COLO829 (cell line): Measurements from ENCODE around the gene TJP2.
A peak's percentile ranks its signal among the peaks of the same experiment; 100 is the strongest.

Source experiments
- DNase-seq: peaks from one replicate; pipeline ENCODE4 v3.0.0; 2012; ENCODE audit warnings: low spot score

TJP2 gene

GRCh38 chr9:69191231-69191630 is 17.2 kb downstream of the TJP2 start:
- DNase-seq = no peak

DNA sequence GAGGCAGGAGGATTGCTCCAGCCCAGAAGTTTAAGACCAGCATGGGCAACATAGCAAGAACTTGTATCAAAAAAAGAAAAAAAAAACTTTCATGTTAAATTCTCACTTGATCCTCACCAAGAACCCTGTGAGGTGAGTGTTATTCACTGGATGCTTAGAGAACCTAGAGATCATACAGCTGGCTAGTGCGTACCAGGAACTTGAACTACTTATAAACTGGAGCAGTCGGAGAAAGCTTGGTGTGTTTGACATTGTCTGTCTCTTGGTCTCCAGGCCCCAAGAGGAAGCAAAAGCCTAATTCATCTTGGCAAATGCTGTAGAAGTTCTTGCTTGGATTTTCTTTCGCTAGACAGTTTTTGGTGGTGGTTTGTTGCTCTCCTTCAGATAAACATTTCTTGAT is 18.1 kb downstream of the TJP2 start:
- no peak for DNase-seq

DNA sequence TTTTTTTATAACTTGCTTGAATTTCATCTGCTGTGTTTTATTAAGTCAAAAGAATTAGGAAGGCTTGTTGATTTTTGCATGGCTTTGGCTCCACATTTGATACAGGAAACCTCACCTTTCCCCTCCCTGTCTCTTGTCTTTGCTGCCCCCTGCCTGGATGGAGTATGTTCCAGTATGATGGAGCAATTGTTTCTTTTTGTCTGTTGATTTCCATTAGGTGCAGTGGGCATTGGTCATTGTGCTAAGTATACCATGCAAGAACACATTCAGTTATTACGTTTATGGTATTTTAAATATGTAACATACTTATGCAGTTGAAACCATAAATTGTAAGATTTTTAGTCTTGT is 19.6 kb downstream of the TJP2 start:
- DNase-seq = no peak

DNA sequence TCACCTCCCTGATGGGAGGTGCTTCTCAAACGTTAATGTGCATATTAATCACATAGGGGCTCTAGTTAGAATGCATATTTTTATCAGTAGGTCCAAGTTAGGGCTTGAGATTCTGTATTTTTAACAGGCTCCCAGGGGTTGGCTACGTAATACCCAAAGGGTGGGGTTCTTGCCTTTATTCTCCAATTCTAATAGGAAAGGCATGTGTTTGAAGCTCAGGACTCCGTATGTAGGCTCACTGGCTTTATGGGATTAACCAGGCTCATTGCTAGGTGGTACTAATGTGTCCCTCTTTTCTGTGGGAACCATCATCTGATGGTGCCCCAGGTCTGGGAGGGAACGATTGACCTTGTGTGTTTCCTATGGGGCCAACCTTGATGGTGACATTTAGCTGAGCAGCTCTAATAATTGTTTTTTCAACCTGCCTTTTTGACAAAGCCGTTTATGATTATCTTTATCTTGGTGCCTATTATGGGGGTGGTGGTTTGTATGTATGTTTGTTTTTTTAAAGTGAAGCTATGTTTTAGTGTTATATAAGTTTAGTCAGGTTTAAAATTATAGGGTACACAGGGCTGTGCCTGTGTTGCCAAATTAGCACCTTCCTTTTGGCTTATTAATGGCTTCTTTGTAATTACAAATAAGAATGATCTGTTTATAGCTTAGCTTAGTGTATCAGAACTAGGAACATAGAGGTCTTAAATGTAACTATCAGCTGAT is 20.8 kb downstream of the TJP2 start:
- no peak for DNase-seq

DNA sequence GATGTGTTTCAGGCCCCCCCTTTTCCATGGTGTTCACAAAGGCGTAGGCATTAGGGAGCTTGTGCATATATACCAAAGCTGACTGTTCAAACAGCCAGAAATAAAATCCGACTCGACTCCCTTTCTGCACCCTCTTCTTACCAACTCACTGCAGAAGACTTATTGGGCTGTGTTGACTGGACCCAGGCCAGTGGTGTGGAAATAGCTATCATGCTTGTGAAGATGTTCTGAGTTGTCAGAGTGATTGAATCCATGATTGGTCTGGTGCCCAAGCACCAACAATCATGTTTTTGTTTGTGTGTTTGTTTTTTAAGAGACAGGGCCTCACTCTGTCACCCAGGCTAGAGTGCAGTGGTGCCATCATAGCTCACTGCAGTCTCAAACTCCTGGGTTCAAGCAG is 21.6 kb downstream of the TJP2 start:
- no peak for DNase-seq

DNA sequence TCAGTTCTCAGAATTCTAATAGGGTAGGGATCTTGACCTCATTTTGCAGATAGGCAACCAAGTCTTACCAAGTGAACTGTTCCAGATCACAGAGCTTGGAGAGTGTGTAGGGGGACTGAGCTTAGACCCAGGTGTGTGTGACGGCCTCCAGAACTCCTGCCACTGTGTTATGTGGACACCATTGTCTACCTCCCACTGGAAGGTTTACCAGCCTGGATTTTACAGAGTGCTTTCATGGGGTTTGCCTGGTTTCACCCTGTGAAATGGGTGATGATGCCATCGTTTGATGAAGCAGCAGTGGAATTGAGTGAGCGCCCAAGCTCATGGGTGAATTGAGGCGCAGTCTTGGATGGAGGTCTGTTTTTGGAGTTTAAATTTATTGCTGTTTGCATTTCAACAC is 23.6 kb downstream of the TJP2 start:
- no peak for DNase-seq

DNA sequence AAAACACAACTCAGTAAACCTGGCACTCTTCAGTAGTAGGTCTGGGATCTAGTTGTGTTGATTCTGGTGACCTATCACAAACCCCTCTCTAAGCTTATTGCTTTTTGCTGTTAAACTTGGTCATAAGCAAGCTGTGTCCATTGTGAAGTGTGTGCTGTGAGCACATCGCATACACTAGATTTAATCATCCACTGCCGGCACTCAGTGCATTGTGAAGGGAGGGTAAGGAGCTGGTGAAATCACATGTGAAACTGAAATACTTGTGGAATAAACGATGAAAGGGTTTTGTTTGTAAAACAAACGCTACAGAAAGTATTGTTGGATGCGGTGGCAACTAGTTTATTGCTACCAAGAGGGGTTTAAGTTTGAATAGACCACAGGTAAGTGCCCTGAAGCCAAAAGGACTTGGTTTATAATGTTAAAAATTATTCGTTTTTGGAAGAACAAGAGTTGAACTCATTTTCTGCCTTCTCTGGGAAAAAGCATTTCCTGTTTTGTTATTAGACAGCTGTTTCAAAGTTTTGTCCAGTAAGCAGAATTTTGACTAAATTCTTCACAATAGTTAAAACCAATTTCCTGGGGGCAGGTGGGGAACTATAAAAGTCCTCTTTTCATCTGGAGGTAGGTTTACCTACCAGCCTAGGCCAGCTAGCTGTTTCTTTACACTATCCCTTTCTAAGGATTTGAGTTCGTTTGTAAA is 24.6 kb downstream of the TJP2 start:
- no peak for DNase-seq

DNA sequence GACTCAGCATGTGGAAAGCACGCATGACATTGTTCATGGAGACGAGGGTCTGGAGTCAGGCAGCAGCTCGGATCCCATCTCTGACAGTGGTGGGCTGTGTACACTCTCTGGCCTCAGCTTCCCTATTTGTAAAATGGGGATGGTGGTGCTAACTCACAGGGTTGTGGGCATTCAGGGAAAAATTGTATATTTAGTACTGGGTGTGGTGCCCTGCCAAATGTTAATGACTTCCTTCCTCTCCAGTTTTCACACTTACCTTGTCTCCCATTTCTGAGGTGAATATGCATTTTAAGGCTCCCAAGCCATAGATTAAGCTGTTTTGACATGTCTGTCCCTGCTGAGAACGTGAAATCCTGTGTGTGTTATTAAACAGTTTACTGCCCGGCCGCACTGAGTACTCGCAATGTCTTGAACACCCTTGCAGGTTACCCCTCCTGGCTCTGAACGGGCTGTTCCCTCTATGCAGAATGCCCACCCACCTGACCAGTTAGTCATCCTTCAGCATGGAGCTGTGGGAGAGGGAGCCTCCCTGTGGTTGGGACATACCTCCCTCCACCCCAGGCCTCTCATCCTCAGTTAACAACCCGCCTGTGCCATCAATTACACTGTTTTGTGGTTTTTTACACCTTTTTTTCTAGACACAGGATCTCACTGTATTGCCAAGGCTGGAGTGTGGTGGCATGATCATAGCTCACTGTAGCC is 25.8 kb downstream of the TJP2 start:
- peak; percentile 46 for DNase-seq

- no peak for DNase-seq
Observed at GRCh38 chr9:69202556-69202955, 28.5 kb downstream of the TJP2 start.

DNA sequence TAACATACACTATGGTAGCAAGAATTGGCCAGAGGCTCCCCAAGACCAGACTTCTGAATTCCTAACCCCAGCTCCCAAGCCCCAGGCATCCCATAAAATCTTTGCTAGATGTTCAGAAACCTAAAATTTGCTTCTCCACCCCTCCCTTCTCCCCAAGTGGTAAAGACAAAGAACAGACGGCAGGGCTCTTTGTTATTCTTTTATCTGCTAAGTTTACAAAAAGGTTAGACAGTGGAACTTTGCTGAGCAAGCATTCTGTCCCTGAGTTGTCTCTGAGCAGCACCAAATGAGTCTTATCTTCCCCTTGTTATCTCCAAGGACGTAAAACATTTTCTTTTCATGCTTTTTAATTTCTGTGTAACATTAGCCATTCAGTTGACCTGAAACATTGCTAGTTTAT is 30.2 kb downstream of the TJP2 start:
- DNase-seq = no peak

- no peak for DNase-seq
Observed at GRCh38 chr9:69204849-69205248, 30.8 kb downstream of the TJP2 start.

GRCh38 chr9:69206047-69206446 is 32.0 kb downstream of the TJP2 start:
- no peak for DNase-seq

- no peak for DNase-seq
Observed at GRCh38 chr9:69207503-69207902, 33.4 kb downstream of the TJP2 start.

- no peak for DNase-seq
Observed at GRCh38 chr9:69211424-69212036, 37.5 kb downstream of the TJP2 start.

GRCh38 chr9:69213647-69214046 is 39.6 kb downstream of the TJP2 start:
- DNase-seq = no peak

DNA sequence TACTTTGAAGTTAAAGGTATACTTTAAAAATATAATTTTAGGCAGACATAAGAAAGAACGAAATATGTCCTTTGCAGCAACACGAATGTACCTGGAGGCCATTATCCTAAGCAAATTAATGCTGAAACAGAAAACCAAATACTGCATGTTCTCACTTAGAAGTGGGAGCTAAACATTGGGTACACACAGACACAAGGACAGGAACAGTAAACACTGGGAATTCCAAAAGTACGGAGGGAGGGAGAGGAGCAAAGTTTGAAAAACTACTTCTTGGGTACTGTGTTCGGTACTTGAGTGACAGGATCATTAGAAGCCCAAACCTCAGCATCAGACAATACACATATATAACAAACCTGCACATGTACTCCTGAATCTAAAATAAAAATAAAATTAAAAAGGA is 40.9 kb downstream of the TJP2 start:
- no peak for DNase-seq

GRCh38 chr9:69215774-69216485 is 41.9 kb downstream of the TJP2 start:
- peak; percentile 33 for DNase-seq

GRCh38 chr9:69218166-69218565 is 44.1 kb downstream of the TJP2 start:
- no peak for DNase-seq

GRCh38 chr9:69221036-69221435 is 47.0 kb downstream of the TJP2 start:
- no peak for DNase-seq

DNA sequence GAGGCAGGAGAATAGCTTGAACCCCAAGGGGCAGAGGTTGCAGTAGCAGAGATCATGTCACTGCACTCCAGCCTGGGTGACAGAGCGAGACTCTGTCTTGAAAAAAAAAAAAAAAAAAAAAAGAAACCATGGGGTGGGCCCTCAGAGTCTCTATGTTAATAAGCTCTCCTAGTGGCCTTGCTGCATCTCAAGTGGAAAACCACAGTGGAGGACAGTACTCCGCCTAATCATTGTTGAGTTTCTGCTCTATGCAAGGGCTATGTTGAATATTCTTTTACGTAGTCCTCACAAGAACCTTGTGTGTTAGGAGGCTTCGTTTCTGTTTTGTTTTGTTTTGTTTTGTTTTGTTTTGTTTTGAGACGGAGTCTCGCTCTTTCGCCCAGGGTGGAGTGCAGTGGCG is 48.9 kb downstream of the TJP2 start:
- no peak for DNase-seq

DNA sequence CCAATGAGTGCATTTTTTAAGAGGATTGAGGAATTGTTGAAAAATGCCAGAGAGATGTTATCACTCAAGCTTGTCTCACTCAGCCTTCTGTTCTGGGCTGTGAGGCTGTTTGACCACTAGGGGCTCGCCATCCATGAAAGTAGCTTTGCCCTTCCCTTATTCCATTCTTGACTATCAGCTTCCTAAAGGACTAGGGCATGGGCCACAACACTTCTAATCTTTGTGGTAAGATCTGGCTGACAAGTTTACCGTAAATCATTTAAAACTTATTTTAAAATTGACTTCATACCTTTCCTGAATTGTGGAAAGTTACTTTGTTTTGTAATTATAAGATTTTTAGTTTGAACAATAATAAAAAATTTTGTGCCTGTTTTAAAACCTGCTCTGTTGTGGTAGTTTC is 49.5 kb downstream of the TJP2 start:
- peak; percentile 78 for DNase-seq

DNA sequence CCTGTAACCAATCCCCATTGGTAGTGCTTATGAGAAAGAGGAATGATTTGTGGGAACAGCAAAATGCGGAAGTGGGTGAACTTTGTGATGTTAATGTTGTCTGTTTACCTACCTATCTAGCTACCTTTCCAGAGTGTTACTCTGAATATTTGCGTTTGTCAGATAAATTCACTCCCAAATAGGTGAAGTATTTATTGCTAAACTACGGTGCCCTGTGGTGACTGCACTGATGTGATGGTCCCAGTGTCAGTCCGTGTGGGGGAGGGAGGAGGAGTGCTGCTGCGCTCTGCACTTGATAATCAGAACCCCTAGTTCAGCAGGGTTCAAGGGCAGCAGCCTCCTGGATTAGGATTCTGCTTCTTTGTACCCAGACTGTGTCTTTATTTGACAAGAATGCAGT is 55.3 kb downstream of the TJP2 start:
- no peak for DNase-seq
